HUES6 (cell line): ENCODE measurements around the gene DNAAF2.

Source experiments
- H3K27ac ChIP-seq: 2 replicates; pipeline ENCODE4 v1.7.0; 2013; ENCODE audit warnings: low read depth, mild to moderate bottlenecking, low read length, inconsistent platforms
- H3K27me3 ChIP-seq: 2 replicates; pipeline ENCODE4 v1.6.1; 2013; ENCODE audit warnings: low read length; ENCODE audit not compliant: control insufficient read depth, insufficient read depth
- H3K36me3 ChIP-seq: 2 replicates; pipeline ENCODE4 v1.6.1; 2013; ENCODE audit warnings: low read length; ENCODE audit not compliant: control insufficient read depth, insufficient read depth
- H3K4me1 ChIP-seq: 2 replicates; pipeline ENCODE4 v1.6.1; 2013; ENCODE audit warnings: low read length; ENCODE audit not compliant: control insufficient read depth, insufficient read depth
- H3K4me3 ChIP-seq: 2 replicates; pipeline ENCODE4 v1.5.1; 2013; ENCODE audit warnings: low read depth, low read length
- H3K9ac ChIP-seq: one replicate; pipeline ENCODE4 v1.6.1; 2013; ENCODE audit warnings: mild to moderate bottlenecking, low read length
- H3K9me3 ChIP-seq: 2 replicates; pipeline ENCODE4 v1.6.1; 2013; ENCODE audit warnings: low read depth, low read length; ENCODE audit not compliant: control insufficient read depth, insufficient read depth

Gene DNAAF2

DNA sequence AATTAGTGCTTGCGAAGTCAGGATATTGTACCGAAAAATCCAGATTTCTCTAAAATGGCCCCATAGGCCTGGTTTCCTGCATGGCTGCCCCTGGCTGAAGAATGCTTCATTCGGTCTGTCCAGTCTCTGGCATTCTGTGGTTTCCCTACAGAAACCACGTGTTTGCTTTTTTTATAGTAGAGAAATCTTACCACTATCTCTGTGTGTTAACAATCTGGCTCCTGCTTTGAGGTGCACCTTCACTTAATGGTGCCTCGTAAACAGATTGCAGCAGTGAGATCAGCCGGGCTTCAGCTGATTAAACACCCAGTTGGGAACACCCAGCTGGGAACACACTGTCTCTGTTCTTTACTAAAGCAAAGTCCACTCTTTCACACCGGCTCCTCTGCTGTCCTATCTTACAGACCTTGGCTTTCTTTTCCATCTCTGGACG lies 6.7 kb upstream of the DNAAF2 start:
- Histone ChIP-seq H3K4me3 (no peak overlapping the region), H3K36me3 (peaks cover 34% of the 10 kb centered on the region)

DNA sequence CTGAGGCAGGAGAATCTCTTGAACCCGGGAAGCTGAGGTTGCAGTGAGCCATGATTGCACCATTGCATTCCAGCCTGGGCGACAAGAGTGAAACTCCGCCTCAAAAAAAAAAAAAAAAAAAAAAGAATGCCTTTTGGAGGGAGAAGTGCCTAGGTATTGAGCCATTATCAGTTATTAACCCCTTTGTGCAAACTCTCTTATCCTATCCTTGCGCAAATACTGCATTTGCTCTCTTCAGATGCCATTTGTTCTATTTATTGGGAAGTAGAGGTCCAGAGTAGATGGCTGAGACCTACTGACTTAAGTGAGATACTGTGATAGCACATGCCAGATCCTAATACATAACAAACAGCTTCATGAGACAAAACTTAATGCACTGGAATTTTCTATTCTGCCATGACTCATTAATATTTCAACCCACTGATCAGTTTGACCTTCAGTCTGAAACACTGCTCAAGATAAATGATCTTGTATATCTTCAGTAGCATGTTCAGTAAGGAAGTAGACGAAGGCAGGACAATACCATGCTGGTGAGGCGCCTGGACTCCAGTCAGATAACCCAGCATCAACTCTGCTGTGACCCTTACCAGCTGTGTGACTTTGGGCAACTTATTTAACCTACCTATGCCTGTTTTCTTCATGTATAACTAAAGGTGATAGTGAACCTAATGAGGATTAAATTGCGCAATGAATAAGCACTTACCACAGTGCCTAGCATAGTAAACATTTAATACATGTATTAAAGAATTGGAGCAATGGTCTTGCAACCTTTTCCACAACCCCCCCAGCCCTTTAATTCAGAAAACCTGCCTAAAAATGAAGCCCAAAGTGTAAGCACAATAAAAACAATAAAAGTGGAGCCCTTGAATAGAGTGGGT lies 5.7 kb upstream of the DNAAF2 start:
- H3K9ac ChIP-seq, result no peak overlapping the region
- H3K4me3 ChIP-seq, result no peak overlapping the region
- peaks cover 38% of the 10 kb centered on the region for H3K36me3 ChIP-seq
- no peak overlapping the region for H3K27ac ChIP-seq
- 0 out of 2 replicates have a peak, but pooled peaks cover 4% of the 10 kb centered on the region for H3K4me1 ChIP-seq
- H3K9me3 ChIP-seq, result no peaks in the 10 kb centered on the region
- no peaks in the 10 kb centered on the region for H3K27me3 ChIP-seq

More for the DNA sequence above, 6.7 kb upstream of the DNAAF2 start:
- no peaks in the 10 kb centered on the region for H3K9me3 ChIP-seq
- H3K27ac ChIP-seq, result no peak overlapping the region
- H3K9ac ChIP-seq, result no peak overlapping the region
- 0 out of 2 replicates have a peak, but pooled peaks cover 4% of the 10 kb centered on the region for H3K4me1 ChIP-seq
- no peaks in the 10 kb centered on the region for H3K27me3 ChIP-seq

GRCh38 chr14:49637534-49638078 lies 2.6 kb upstream of the DNAAF2 start:
- H3K4me1 ChIP-seq, result 0 out of 2 replicates have a peak, but pooled peaks cover 4% of the 10 kb centered on the region
- H3K27ac ChIP-seq, result no peak overlapping the region
- H3K4me3 ChIP-seq, result no peak overlapping the region
- H3K9me3 ChIP-seq, result no peaks in the 10 kb centered on the region
- peaks cover 28% of the 10 kb centered on the region for H3K36me3 ChIP-seq
- H3K27me3 ChIP-seq, result no peaks in the 10 kb centered on the region
- no peak overlapping the region for H3K9ac ChIP-seq

DNA sequence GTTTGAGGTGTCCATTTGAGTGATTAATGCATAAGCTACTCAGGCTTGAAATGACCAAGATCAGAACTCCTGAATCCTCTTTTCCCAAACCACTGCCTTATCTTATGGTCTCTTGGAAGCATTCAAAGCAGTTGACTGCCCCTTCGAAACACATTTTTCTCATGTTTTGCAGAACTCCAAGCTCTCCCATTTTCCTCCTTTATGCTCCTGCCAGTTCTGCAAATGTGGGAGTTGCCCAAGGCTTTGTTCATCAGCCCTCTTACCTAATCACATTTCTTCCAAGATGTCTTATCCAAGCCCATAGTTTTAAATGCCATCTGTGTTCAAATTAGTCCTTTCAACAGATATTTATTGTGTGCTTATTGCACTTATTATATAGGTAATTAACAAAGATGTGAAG lies 1.8 kb upstream of the DNAAF2 start:
- Histone ChIP-seq H3K9ac (no peak overlapping the region), H3K9me3 (no peaks in the 10 kb centered on the region), H3K27ac (no peak overlapping the region), H3K36me3 (peaks cover 24% of the 10 kb centered on the region), H3K27me3 (no peaks in the 10 kb centered on the region), H3K4me1 (0 out of 2 replicates have a peak, but pooled peaks cover 4% of the 10 kb centered on the region), H3K4me3 (no peak overlapping the region)

DNA sequence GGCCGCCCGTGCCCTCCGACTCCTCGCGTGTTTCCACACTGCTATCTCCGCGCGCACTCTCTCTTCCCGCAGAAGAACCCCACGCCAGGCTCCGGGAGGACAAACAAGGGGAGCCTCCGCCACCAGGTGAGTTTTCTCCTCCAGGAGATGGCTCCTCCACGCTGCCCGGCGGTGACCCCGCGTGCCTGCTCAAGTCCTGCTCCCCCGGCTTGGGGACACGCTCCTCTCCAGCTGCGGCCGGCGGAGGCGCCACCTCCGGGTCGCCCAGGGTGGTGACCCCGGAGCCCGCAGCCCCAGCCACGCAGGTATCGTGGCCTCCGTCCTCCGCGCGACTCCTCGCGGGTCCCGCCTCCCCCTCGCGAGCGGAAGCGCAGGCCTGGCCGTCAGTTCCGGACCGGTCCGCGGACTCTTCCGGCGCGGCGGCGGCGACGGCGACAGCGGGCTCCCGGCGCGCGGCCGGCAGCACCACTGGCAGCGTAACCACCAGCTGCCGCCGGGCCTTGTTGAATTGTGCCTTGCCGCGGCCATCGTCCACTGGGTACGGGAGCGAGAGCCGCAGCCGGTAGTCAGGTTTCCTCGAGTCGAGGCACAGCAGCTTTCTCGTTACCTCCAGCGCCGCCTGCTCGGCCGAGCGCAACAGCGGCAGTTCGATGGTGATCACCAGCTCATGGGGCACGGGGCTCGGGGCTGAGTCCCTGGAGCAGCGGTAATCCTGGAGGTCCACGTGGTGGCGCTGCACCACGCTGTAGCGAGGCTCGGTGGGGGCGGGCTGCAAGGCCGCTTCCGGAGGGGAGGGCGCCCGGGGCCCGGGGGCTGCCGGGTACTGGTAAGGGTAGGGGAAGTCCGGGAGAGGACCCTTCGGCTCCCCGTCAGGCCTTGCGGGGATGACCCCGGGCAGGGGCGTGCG lies 1.2 kb downstream of the DNAAF2 start:
- H3K4me3 ChIP-seq, result peak overlapping the region; percentile 90
- H3K9me3 ChIP-seq, result no peaks in the 10 kb centered on the region
- peak overlapping the region; percentile 85 for H3K27ac ChIP-seq
- no peaks in the 10 kb centered on the region for H3K27me3 ChIP-seq
- no peaks in the 10 kb centered on the region for H3K4me1 ChIP-seq
- peak overlapping the region; percentile 91 for H3K9ac ChIP-seq
- peaks cover 25% of the 10 kb centered on the region for H3K36me3 ChIP-seq

DNA sequence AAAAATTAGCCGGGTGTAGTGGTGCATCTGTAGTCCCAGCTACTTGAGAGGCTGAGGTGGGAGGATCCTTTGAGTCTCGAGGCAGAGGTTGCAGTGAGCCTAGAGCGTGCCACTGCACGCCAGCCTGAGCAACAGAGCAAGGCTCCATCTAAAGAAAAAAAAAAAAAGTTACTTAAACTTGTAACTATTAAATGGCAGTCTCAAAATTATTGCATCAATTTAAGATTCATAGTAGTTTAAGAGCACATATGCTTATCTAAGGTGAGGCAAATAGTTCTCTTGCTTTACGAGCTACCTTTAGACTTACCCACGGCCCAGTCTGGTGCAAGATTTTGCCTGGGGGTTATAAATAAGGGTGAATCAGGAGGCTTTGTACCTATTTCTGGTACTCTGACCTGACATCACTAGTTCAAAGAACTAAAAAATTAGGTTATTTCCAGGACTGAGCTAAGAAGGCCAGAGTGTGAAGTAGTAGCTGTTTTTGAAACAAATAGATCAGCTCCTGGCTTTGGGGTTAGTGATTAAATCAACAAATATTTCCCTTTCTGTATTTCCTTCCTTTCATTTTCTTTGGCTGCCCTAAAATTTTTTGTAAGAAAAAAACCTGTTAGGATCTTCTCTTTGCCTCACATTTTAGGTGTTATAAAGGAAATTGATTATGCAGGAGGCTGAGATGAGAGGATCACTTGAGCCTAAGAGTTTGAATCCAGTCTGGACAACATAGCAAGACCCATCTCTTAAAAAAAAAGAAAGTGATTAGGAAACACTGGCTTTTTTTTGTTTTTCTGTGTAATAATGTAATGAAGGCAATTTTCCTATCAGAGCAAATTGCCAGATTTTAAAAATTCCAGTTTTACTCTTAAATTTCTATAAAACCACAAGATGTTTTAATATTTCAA lies 10.9 kb downstream of the DNAAF2 start:
- peaks cover 28% of the 10 kb centered on the region for H3K36me3 ChIP-seq
- H3K27ac ChIP-seq, result no peak overlapping the region
- peaks cover 8% of the 10 kb centered on the region for H3K4me1 ChIP-seq
- H3K4me3 ChIP-seq, result no peak overlapping the region
- H3K9me3 ChIP-seq, result no peaks in the 10 kb centered on the region
- H3K9ac ChIP-seq, result no peak overlapping the region
- no peaks in the 10 kb centered on the region for H3K27me3 ChIP-seq

GRCh38 chr14:49623387-49623786 lies 11.7 kb downstream of the DNAAF2 start:
- H3K27me3 ChIP-seq, result no peaks in the 10 kb centered on the region
- no peak overlapping the region for H3K9ac ChIP-seq
- peaks cover 36% of the 10 kb centered on the region for H3K36me3 ChIP-seq
- H3K4me1 ChIP-seq, result peaks cover 8% of the 10 kb centered on the region
- peak overlapping the region; percentile 18; the same call in 1 of the 2 replicates for H3K4me3 ChIP-seq
- H3K27ac ChIP-seq, result no peak overlapping the region
- no peaks in the 10 kb centered on the region for H3K9me3 ChIP-seq

DNA sequence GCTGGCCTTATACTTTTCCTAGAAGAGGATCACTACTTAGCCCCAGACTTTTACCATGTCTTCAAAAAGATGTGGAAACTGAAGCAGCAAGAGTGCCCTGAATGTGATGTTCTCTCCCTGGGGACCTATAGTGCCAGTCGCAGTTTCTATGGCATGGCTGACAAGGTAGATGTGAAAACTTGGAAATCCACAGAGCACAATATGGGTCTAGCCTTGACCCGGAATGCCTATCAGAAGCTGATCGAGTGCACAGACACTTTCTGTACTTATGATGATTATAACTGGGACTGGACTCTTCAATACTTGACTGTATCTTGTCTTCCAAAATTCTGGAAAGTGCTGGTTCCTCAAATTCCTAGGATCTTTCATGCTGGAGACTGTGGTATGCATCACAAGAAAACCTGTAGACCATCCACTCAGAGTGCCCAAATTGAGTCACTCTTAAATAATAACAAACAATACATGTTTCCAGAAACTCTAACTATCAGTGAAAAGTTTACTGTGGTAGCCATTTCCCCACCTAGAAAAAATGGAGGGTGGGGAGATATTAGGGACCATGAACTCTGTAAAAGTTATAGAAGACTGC lies 12.9 kb downstream of the DNAAF2 start:
- peaks cover 37% of the 10 kb centered on the region for H3K36me3 ChIP-seq
- H3K9ac ChIP-seq, result peak overlapping the region; percentile 68
- H3K27me3 ChIP-seq, result no peaks in the 10 kb centered on the region
- H3K4me1 ChIP-seq, result peaks cover 8% of the 10 kb centered on the region
- peak overlapping the region; percentile 100 for H3K4me3 ChIP-seq
- no peak overlapping the region for H3K27ac ChIP-seq
- H3K9me3 ChIP-seq, result no peaks in the 10 kb centered on the region

- Histone ChIP-seq H3K4me1 (peaks cover 8% of the 10 kb centered on the region), H3K9me3 (no peaks in the 10 kb centered on the region), H3K4me3 (peak overlapping the region; percentile 100), H3K27ac (no peak overlapping the region; the same call in 1 of the 2 replicates), H3K9ac (peak overlapping the region; percentile 68), H3K27me3 (no peaks in the 10 kb centered on the region), H3K36me3 (peaks cover 33% of the 10 kb centered on the region)
Measured at GRCh38 chr14:49621114-49621881, 13.7 kb downstream of the DNAAF2 start.
